ENCODE data around the gene NFASC.

GRCh38 chr1:204960306-204961125, 89.9 kb downstream of the NFASC start:
- TF ChIP-seq TEAD4 (IDR thresholded peaks at IDR 0.05) (no peak), EP300 (IDR thresholded peaks at IDR 0.05; ENCODE audit: borderline replicate concordance) (no peak), REST (IDR thresholded peaks at IDR 0.05; ENCODE audit: low read depth) (no peak), USF1 (IDR thresholded peaks at IDR 0.05) (no peak), CREB1 (IDR thresholded peaks at IDR 0.05; ENCODE audit: low read depth) (no peak), ZBTB7A (IDR thresholded peaks at IDR 0.05; ENCODE audit: low read depth) (no peak), FOXM1 (IDR thresholded peaks at IDR 0.05; ENCODE audit: borderline replicate concordance, low read depth) (no peak), RAD21 (IDR thresholded peaks at IDR 0.05; ENCODE audit: low read depth) (no peak), TCF12 (IDR thresholded peaks at IDR 0.05; ENCODE audit: low read depth) (no peak), YY1 (IDR thresholded peaks at IDR 0.05; ENCODE audit: low read depth) (no peak), EGR1 (IDR thresholded peaks at IDR 0.05) (no peak), CEBPB (IDR thresholded peaks at IDR 0.05) (no peak), MAX (IDR thresholded peaks at IDR 0.05) (no peak), NFIC (IDR thresholded peaks at IDR 0.05) (no peak)

All from Ishikawa (cell line).